ENCODE data around the gene SPEG.
"Not testable (repeated sequence)": the region's sequence is repeated elsewhere in the genome, so short reads cannot be mapped to it uniquely, and the experiment has no call there.

Gene SPEG

DNA sequence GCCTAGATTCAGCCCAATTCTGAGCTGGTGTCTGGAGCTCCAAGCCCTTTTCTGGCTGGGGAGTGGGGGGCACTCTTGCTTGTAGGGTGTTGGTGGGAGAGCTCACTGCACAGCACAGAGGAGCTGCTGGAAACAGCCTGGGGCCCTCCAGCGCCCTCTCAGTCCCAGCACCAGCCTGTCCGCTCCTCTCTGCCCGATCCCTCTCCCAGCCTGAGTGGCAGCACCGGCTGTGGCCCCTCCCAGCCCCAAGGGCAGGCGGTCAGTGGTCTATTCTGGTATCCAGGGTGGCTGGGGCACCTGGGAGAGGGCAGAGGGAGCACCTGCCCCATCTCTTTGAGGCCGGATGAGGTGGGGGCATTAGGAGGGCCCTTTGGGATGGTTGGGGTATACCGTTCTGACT, 29.7 kb upstream of the SPEG start:
- DNase-seq (ENCODE audit: low read depth, low spot score): no peak

GRCh38 chr2:219405451-219405850, 29.2 kb upstream of the SPEG start:
- no peak for DNase-seq (ENCODE audit: low read depth, low spot score)

GRCh38 chr2:219405958-219406860, 28.4 kb upstream of the SPEG start:
- no peak for DNase-seq (ENCODE audit: low read depth, low spot score)

DNA sequence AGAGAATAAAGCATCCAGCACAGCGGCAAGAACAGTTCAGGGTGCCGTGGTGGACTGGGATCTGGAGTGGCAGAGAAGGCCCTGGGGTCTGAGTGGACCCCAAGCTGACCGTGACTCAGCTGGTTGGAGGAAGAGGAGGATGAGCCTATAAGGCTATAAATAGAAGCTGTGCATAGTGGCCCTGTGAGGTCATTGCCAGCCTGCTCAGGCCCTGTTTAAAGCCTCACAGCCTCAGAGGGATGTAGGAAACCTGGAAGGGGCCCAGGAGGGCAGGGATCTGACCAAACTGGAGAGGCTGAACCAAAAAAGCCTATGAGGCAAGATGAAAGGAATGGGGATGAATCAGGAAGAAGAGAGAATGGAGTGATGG, 27.8 kb upstream of the SPEG start:
- DNase-seq (ENCODE audit: low read depth, low spot score): peak; percentile 87

DNA sequence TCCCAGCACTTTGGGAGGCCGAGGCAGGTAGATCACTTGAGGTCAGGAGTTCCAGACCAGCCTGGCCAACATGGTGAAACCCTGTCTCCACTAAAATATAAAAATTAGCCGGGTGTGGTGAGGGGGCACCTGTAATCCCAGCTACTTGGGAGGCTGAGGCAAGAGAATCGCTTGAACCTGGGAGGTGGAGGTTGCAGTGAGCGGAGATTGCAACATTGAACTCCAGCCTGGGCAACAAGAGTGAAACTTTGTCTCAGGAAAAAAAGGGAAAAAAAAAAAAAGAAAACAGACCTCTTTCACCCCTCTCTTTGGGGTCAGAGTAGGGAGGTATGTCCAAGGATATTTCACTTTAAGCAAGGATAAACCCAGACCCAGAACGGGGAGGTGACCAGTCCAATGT, 27.3 kb upstream of the SPEG start:
- DNase-seq (ENCODE audit: low read depth, low spot score): not testable (repeated sequence)

GRCh38 chr2:219408204-219408603, 26.4 kb upstream of the SPEG start:
- DNase-seq (ENCODE audit: low read depth, low spot score): no peak

GRCh38 chr2:219408631-219409030, 26.0 kb upstream of the SPEG start:
- no peak for DNase-seq (ENCODE audit: low read depth, low spot score)

DNA sequence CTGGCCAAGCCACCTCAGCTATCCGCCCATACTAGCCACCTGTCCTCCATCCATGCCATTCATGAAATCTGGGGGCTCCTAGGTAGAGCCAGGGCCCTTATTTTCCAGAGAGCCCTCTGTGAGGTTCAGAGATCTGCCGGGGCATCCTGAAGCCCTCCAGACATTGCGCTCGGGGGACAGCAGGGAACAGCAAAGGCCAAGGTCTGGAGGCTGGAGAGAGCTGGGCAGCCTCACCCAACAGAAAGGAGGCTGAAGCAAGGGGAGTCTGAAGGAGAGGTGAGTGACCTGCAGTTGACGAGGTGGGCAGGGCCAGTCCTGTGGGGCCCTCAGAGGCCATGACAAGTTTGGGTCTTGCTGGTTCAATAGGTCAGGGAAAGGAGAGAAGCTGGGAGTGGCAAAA, 25.0 kb upstream of the SPEG start:
- DNase-seq (ENCODE audit: low read depth, low spot score): no peak

DNA sequence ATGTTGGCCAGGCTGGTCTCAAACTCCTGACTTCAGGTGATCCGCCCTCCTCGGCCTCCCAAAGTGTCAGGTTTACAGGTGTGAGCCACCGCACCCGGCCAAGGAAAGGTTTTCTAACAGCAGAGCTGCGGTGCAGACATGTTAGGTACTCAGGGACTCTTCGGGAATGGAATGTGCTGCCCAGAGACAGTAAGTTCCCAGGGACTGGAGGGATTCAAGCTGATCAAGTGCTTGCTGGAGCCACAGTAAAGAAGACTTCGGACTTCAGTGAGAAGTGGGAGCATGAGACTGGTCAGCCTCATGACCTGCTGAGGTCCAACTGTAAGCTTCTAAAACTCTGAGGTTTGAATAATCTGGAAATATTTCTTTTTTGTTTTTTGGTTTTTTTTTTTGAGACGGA, 24.3 kb upstream of the SPEG start:
- DNase-seq (ENCODE audit: low read depth, low spot score): no peak

DNA sequence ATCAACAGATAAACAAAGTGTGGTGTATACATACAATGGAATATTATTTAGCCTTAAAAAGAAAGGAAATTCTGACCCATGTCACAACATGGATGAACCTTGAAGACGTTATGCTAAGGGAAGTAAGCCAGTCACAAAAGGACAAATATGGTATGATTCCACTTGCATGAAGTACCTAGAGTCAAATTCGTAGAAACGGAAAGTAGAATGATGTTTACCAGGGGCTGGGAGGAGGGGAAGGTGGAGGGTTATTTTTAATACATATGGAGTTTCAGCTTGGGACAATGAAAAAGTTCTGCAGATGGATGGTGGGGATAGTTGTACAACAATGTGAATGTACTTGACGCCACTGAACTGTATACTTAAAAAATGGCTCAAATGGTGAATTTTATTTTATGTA, 19.8 kb upstream of the SPEG start:
- DNase-seq (ENCODE audit: low read depth, low spot score): no peak

- no peak for DNase-seq (ENCODE audit: low read depth, low spot score)
These were observed 18.9 kb upstream of the SPEG start for GRCh38 chr2:219415580-219416234.

DNA sequence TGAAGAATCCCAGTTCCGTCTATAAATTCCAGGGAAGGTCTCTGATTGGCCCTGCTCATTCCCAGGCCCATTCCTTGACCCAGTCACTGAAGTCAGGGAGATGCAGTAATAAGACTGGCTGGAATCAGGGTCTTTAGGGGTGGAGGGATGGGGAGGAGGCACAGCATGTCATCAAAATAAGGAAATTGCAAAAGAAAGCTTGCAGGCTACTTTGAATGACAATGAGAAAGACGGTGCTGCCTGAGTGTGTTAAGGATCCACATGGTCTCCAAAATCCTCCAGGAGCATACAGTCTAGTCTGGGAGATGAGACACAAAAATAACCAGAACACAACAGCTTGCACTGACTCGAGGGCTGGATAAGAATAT, 18.4 kb upstream of the SPEG start:
- no peak for DNase-seq (ENCODE audit: low read depth, low spot score)

- DNase-seq (ENCODE audit: low read depth, low spot score): no peak
These were observed 17.7 kb upstream of the SPEG start for GRCh38 chr2:219416938-219417337.

GRCh38 chr2:219417374-219417773, 17.3 kb upstream of the SPEG start:
- no peak for DNase-seq (ENCODE audit: low read depth, low spot score)

- no peak for DNase-seq (ENCODE audit: low read depth, low spot score)
These were observed 16.3 kb upstream of the SPEG start, which contains the start of gene DES for GRCh38 chr2:219418155-219419011. TSS of gene DES (plus strand) at chr2:219418377. CDS start at chr2:219418463, 86 bp downstream.

GRCh38 chr2:219419012-219419324, 15.7 kb upstream of the SPEG start:
- DNase-seq (ENCODE audit: low read depth, low spot score): no peak

GRCh38 chr2:219419331-219420197, 15.1 kb upstream of the SPEG start:
- DNase-seq (ENCODE audit: low read depth, low spot score): no peak

GRCh38 chr2:219420687-219421086, 14.0 kb upstream of the SPEG start:
- DNase-seq (ENCODE audit: low read depth, low spot score): no peak

GRCh38 chr2:219421323-219421722, 13.3 kb upstream of the SPEG start:
- DNase-seq (ENCODE audit: low read depth, low spot score): no peak

DNA sequence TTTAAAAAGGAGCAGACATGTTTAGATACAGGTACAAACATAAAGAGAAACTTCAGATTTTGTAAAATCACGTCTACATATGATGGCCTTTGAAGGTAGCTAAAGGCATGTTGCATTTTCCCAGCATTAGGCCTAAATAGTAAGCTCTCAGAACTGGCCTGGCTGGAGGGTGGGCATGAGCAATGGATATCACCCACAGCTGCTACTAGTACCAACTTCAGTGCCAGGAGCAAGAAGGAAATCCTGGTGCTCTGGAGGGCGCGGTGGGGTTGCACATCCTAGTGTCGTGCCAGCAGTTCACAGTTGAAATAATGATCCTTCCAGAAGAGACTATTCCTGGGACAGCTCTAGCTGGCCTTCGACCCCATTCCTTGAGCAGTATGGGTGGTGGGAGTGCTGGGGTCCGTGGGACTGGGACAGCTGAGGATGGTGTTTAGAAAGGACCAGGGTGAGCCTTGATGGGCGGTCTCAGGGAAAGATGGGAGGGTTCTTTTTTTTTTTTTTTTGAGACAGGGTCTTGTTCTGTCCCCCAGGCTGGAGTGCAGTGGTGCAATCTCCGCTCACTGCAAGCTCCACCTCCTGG, 11.6 kb upstream of the SPEG start:
- DNase-seq (ENCODE audit: low read depth, low spot score): no peak

Data from astrocyte of the hippocampus (primary cell).